ENCODE results near the gene WDR72.

Gene WDR72

GRCh38 chr15:53527996-53528395 lies 231.5 kb downstream of the WDR72 start:
- Mint-ChIP-seq H3K9me3 (no peaks in the 10 kb centered on the region), H3K27me3 (no peaks in the 10 kb centered on the region), H3K36me3 (ENCODE audit: insufficient read depth) (no peaks in the 10 kb centered on the region), H3K4me1 (ENCODE audit: low read depth in 2 of 2) (no peaks in the 10 kb centered on the region), H3K4me3 (no peak overlapping the region), H3K27ac (no peak overlapping the region)
- DNase-seq: no peak
- ATAC-seq (replicated peaks): no peak

- ATAC-seq (replicated peaks) (no peak), DNase-seq (no peak)
- no peaks in the 10 kb centered on the region for H3K9me3 Mint-ChIP-seq
- H3K27ac Mint-ChIP-seq: no peak overlapping the region
- H3K27me3 Mint-ChIP-seq: no peaks in the 10 kb centered on the region
- H3K36me3 Mint-ChIP-seq (ENCODE audit: insufficient read depth): no peaks in the 10 kb centered on the region
- no peak overlapping the region for H3K4me3 Mint-ChIP-seq
- no peaks in the 10 kb centered on the region for H3K4me1 Mint-ChIP-seq (ENCODE audit: low read depth in 2 of 2)
Observed at GRCh38 chr15:53525894-53526293, 233.6 kb downstream of the WDR72 start.

GRCh38 chr15:53522991-53523390 lies 236.5 kb downstream of the WDR72 start:
- no peak overlapping the region for H3K4me3 Mint-ChIP-seq
- no peaks in the 10 kb centered on the region for H3K4me1 Mint-ChIP-seq (ENCODE audit: low read depth in 2 of 2)
- no peaks in the 10 kb centered on the region for H3K27me3 Mint-ChIP-seq
- H3K36me3 Mint-ChIP-seq (ENCODE audit: insufficient read depth): no peaks in the 10 kb centered on the region
- DNase-seq: no peak
- H3K27ac Mint-ChIP-seq: no peak overlapping the region
- ATAC-seq (replicated peaks): no peak
- H3K9me3 Mint-ChIP-seq: no peaks in the 10 kb centered on the region

- H3K27ac Mint-ChIP-seq: no peak overlapping the region
- ATAC-seq (replicated peaks) (no peak), DNase-seq (no peak)
- no peak overlapping the region for H3K4me3 Mint-ChIP-seq
- no peaks in the 10 kb centered on the region for H3K9me3 Mint-ChIP-seq
- no peaks in the 10 kb centered on the region for H3K27me3 Mint-ChIP-seq
- H3K4me1 Mint-ChIP-seq (ENCODE audit: low read depth in 2 of 2): no peaks in the 10 kb centered on the region
- H3K36me3 Mint-ChIP-seq (ENCODE audit: insufficient read depth): no peaks in the 10 kb centered on the region
Observed at GRCh38 chr15:53520996-53521395, 238.5 kb downstream of the WDR72 start.

- H3K9me3 Mint-ChIP-seq: peaks cover 2 to 11% of the 10 kb centered on the region in 2 donors
- ATAC-seq (replicated peaks): no peak
- no peaks in the 10 kb centered on the region for H3K27me3 Mint-ChIP-seq
- no peak overlapping the region for H3K4me3 Mint-ChIP-seq
- no peaks in the 10 kb centered on the region for H3K36me3 Mint-ChIP-seq (ENCODE audit: insufficient read depth)
- DNase-seq: no peak
- no peak overlapping the region for H3K27ac Mint-ChIP-seq
- H3K4me1 Mint-ChIP-seq (ENCODE audit: low read depth in 2 of 2): no peaks in the 10 kb centered on the region
Observed at GRCh38 chr15:53513431-53513830, 246.0 kb downstream of the WDR72 start.

GRCh38 chr15:53512029-53512428 lies 247.4 kb downstream of the WDR72 start:
- Mint-ChIP-seq H3K36me3 (ENCODE audit: insufficient read depth) (no peaks in the 10 kb centered on the region), H3K4me3 (no peak overlapping the region), H3K27ac (no peak overlapping the region), H3K27me3 (no peaks in the 10 kb centered on the region), H3K4me1 (ENCODE audit: low read depth in 2 of 2) (no peaks in the 10 kb centered on the region), H3K9me3 (peaks cover 3 to 14% of the 10 kb centered on the region in 2 donors)
- DNase-seq: no peak
- no peak for ATAC-seq (replicated peaks)

GRCh38 chr15:53511175-53511574 lies 248.3 kb downstream of the WDR72 start:
- Mint-ChIP-seq H3K9me3 (peaks cover 3 to 14% of the 10 kb centered on the region in 2 donors), H3K4me1 (ENCODE audit: low read depth in 2 of 2) (no peaks in the 10 kb centered on the region), H3K4me3 (no peak overlapping the region), H3K27ac (no peak overlapping the region), H3K27me3 (no peaks in the 10 kb centered on the region), H3K36me3 (ENCODE audit: insufficient read depth) (no peaks in the 10 kb centered on the region)
- ATAC-seq (replicated peaks) (no peak), DNase-seq (no peak)

GRCh38 chr15:53506370-53506769 lies 253.1 kb downstream of the WDR72 start:
- DNase-seq: no peak
- Mint-ChIP-seq H3K4me1 (ENCODE audit: low read depth in 2 of 2) (no peaks in the 10 kb centered on the region), H3K9me3 (peaks cover 9 to 22% of the 10 kb centered on the region in 2 donors), H3K27me3 (no peaks in the 10 kb centered on the region), H3K36me3 (ENCODE audit: insufficient read depth) (no peaks in the 10 kb centered on the region), H3K4me3 (no peak overlapping the region), H3K27ac (no peak overlapping the region)
- no peak for ATAC-seq (replicated peaks)

- no peaks in the 10 kb centered on the region for H3K4me1 Mint-ChIP-seq (ENCODE audit: low read depth in 2 of 2)
Observed at GRCh38 chr15:53498996-53499395, 260.5 kb downstream of the WDR72 start.

GRCh38 chr15:53490341-53490740 lies 269.1 kb downstream of the WDR72 start:
- H3K27ac Mint-ChIP-seq: no peak overlapping the region
- no peak for ATAC-seq (replicated peaks)

More at GRCh38 chr15:53498996-53499395, 260.5 kb downstream of the WDR72 start:
- H3K27ac Mint-ChIP-seq: no peak overlapping the region
- ATAC-seq (replicated peaks) (no peak), DNase-seq (no peak)
- H3K4me3 Mint-ChIP-seq: no peak overlapping the region
- no peaks in the 10 kb centered on the region for H3K27me3 Mint-ChIP-seq
- peaks cover 2% of the 10 kb centered on the region in 2 donors for H3K9me3 Mint-ChIP-seq
- peaks cover 3% of the 10 kb centered on the region for H3K36me3 Mint-ChIP-seq (ENCODE audit: insufficient read depth)

GRCh38 chr15:53482055-53482454 lies 277.4 kb downstream of the WDR72 start:
- Mint-ChIP-seq H3K4me1 (ENCODE audit: low read depth in 2 of 2) (no peaks in the 10 kb centered on the region), H3K27ac (no peak overlapping the region), H3K27me3 (no peaks in the 10 kb centered on the region), H3K36me3 (ENCODE audit: insufficient read depth) (no peaks in the 10 kb centered on the region), H3K4me3 (no peak overlapping the region), H3K9me3 (peaks cover 7 to 17% of the 10 kb centered on the region in 2 donors)
- ATAC-seq (replicated peaks): no peak
- DNase-seq: no peak

More at GRCh38 chr15:53490341-53490740, 269.1 kb downstream of the WDR72 start:
- H3K4me1 Mint-ChIP-seq (ENCODE audit: low read depth in 2 of 2): no peaks in the 10 kb centered on the region
- H3K9me3 Mint-ChIP-seq: peaks cover 0 to 3% of the 10 kb centered on the region in 2 donors
- no peaks in the 10 kb centered on the region for H3K27me3 Mint-ChIP-seq
- no peak overlapping the region for H3K4me3 Mint-ChIP-seq
- peaks cover 3% of the 10 kb centered on the region for H3K36me3 Mint-ChIP-seq (ENCODE audit: insufficient read depth)
- DNase-seq: no peak

GRCh38 chr15:53477981-53478766 lies 281.3 kb downstream of the WDR72 start:
- H3K4me3 Mint-ChIP-seq: no peak overlapping the region
- H3K27ac Mint-ChIP-seq: no peak overlapping the region
- DNase-seq (no peak), ATAC-seq (replicated peaks) (no peak)
- peaks cover 5 to 20% of the 10 kb centered on the region in 2 donors for H3K9me3 Mint-ChIP-seq
- H3K36me3 Mint-ChIP-seq (ENCODE audit: insufficient read depth): no peaks in the 10 kb centered on the region
- no peaks in the 10 kb centered on the region for H3K27me3 Mint-ChIP-seq
- no peaks in the 10 kb centered on the region for H3K4me1 Mint-ChIP-seq (ENCODE audit: low read depth in 2 of 2)

GRCh38 chr15:53473886-53474285 lies 285.6 kb downstream of the WDR72 start:
- ATAC-seq (replicated peaks): no peak
- Mint-ChIP-seq H3K4me1 (ENCODE audit: low read depth in 2 of 2) (no peaks in the 10 kb centered on the region), H3K4me3 (no peak overlapping the region), H3K36me3 (ENCODE audit: insufficient read depth) (no peaks in the 10 kb centered on the region), H3K9me3 (peaks cover 3 to 13% of the 10 kb centered on the region in 2 donors), H3K27me3 (no peaks in the 10 kb centered on the region), H3K27ac (no peak overlapping the region)
- no peak for DNase-seq

GRCh38 chr15:53473435-53473834 lies 286.0 kb downstream of the WDR72 start:
- no peak overlapping the region for H3K4me3 Mint-ChIP-seq
- ATAC-seq (replicated peaks) (no peak), DNase-seq (no peak)
- no peaks in the 10 kb centered on the region for H3K27me3 Mint-ChIP-seq
- peaks cover 3 to 16% of the 10 kb centered on the region in 2 donors for H3K9me3 Mint-ChIP-seq
- no peaks in the 10 kb centered on the region for H3K36me3 Mint-ChIP-seq (ENCODE audit: insufficient read depth)
- H3K4me1 Mint-ChIP-seq (ENCODE audit: low read depth in 2 of 2): no peaks in the 10 kb centered on the region
- no peak overlapping the region for H3K27ac Mint-ChIP-seq
